ENCODE results near the gene MAML2. TPM values are rescaled to one million over a fixed set of nuclear protein-coding genes. Genes with fewer than 3 reads are reported as not detected.

MAML2 gene
- total RNA-seq, 3 donors from 2014 or later (not counting 1 experiment from before 2014, with no cell fraction given): 14.2 to 20.5 (median 16.1) TPM

DNA sequence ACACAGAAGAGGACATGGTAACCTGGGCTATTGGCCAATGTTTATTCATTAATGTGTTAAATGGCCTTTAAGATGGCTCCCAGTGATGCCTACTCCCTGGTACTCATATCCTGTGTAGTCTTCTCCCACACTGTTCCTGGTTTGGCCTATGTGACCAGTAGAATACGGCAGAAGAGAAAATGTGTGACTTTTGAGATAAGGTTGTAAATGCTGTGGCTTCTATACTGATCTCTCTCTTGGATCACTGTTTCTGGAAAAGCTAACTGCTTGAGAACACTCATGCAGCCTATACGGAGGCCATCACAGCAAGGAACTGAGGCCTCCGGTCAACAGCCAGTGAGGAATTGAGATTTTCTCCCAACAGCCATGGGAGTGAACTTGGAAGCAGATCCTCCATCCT is 24.1 kb downstream of the MAML2 start:
- 84% methylated on average over 3 of the region's 3 CpGs for WGBS (ENCODE audit: insufficient coverage)
- Mint-ChIP-seq H3K27me3 (ENCODE audit: low read depth in 2 of 2) (no peaks in the 10 kb centered on the region), H3K4me3 (no peak overlapping the region), H3K9me3 (no peaks in the 10 kb centered on the region), H3K36me3 (no peaks in the 10 kb centered on the region), H3K27ac (peak overlapping the region in 1 of 2 donors; percentile 59), H3K4me1 (peaks cover 37 to 47% of the 10 kb centered on the region in 2 donors)
- TF ChIP-seq, protein P1, sequence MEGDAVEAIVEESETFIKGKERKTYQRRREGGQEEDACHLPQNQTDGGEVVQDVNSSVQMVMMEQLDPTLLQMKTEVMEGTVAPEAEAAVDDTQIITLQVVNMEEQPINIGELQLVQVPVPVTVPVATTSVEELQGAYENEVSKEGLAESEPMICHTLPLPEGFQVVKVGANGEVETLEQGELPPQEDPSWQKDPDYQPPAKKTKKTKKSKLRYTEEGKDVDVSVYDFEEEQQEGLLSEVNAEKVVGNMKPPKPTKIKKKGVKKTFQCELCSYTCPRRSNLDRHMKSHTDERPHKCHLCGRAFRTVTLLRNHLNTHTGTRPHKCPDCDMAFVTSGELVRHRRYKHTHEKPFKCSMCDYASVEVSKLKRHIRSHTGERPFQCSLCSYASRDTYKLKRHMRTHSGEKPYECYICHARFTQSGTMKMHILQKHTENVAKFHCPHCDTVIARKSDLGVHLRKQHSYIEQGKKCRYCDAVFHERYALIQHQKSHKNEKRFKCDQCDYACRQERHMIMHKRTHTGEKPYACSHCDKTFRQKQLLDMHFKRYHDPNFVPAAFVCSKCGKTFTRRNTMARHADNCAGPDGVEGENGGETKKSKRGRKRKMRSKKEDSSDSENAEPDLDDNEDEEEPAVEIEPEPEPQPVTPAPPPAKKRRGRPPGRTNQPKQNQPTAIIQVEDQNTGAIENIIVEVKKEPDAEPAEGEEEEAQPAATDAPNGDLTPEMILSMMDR (IDR thresholded peaks at IDR 0.05): no peak
- DNase-seq: no peak
- Histone ChIP-seq H3K36me3 (ENCODE audit: control insufficient read depth, insufficient read depth, low read length) (no peaks in the 10 kb centered on the region), H3K9me3 (ENCODE audit: control insufficient read depth, insufficient read depth, low read length) (no peaks in the 10 kb centered on the region), H3K27me3 (ENCODE audit: control insufficient read depth, insufficient read depth, low read length) (no peaks in the 10 kb centered on the region), H3K4me3 (ENCODE audit: low read length) (no peak overlapping the region), H3K27ac (ENCODE audit: low read length) (no peak overlapping the region), H3K4me1 (ENCODE audit: control insufficient read depth, insufficient read depth, low read length) (peaks cover 15% of the 10 kb centered on the region)
- intact Hi-C loops (cut with micrococcal nuclease): no loop called here
- peak in 1 of 3 donors; percentile 7 for ATAC-seq

DNA sequence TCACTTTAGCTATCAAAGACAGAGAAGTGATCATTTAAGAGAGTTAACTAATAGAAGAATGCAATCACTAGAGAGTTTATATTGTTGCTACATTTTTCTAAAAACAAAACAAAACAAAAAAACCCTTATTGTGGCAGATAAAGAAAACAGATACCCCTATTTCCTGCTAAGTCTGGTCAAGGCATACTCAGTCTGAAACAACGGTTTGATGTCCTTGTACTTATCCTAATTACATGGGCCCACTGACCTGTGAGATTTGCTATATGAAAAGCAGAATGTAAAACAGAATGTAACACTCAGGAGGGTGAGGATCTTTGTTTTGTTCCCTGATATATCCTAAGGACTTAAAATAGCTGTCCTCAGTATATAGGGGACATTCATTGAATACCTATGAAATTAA is 24.6 kb downstream of the MAML2 start:
- no peak overlapping the region for H3K27ac ChIP-seq (ENCODE audit: low read length)
- no peaks in the 10 kb centered on the region for H3K36me3 ChIP-seq (ENCODE audit: control insufficient read depth, insufficient read depth, low read length)
- H3K36me3 Mint-ChIP-seq: no peaks in the 10 kb centered on the region
- TF ChIP-seq, protein P1 (IDR thresholded peaks at IDR 0.05): no peak
- no peaks in the 10 kb centered on the region for H3K9me3 ChIP-seq (ENCODE audit: control insufficient read depth, insufficient read depth, low read length)
- no peaks in the 10 kb centered on the region for H3K27me3 Mint-ChIP-seq (ENCODE audit: low read depth in 2 of 2)
- no peaks in the 10 kb centered on the region for H3K27me3 ChIP-seq (ENCODE audit: control insufficient read depth, insufficient read depth, low read length)
- peaks cover 37 to 51% of the 10 kb centered on the region in 2 donors for H3K4me1 Mint-ChIP-seq
- DNase-seq: no peak
- H3K27ac Mint-ChIP-seq: peak overlapping the region; percentile 71 to 80
- 0% methylated on average over 1 of the region's 1 CpG for WGBS (ENCODE audit: insufficient coverage)
- peaks cover 15% of the 10 kb centered on the region for H3K4me1 ChIP-seq (ENCODE audit: control insufficient read depth, insufficient read depth, low read length)
- intact Hi-C loops (cut with micrococcal nuclease): no loop called here
- no peak overlapping the region for H3K4me3 ChIP-seq (ENCODE audit: low read length)
- no peaks in the 10 kb centered on the region for H3K9me3 Mint-ChIP-seq
- peak overlapping the region; percentile 22 for H3K4me3 Mint-ChIP-seq
- peak; percentile 21 to 28 (median 24) for ATAC-seq

DNA sequence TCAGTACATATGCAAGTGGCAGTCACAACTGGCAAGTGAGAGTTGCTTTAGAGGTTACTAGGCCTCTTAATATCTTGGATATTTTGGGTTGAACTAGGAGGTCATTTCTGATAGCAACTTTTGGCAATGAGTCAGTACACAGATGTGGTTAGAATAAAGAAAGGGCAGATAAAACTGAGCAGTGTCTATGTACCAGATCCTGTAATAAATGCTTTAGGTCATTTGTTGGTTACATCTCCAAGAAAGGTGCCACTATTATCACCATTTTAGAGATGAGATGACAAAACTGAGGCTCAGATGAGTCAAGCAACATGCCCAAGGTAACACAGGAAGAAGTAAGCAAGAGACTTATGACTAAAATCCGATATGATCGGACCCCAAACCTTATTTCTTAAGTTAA is 25.0 kb downstream of the MAML2 start:
- TF ChIP-seq, protein P1 (IDR thresholded peaks at IDR 0.05): no peak
- peaks cover 15% of the 10 kb centered on the region for H3K4me1 ChIP-seq (ENCODE audit: control insufficient read depth, insufficient read depth, low read length)
- peaks cover 37 to 55% of the 10 kb centered on the region in 2 donors for H3K4me1 Mint-ChIP-seq
- no peaks in the 10 kb centered on the region for H3K36me3 Mint-ChIP-seq
- no peaks in the 10 kb centered on the region for H3K9me3 ChIP-seq (ENCODE audit: control insufficient read depth, insufficient read depth, low read length)
- WGBS (ENCODE audit: insufficient coverage): no CpG with 5 or more reads among the region's 2 CpGs
- peak overlapping the region; percentile 71 to 80 for H3K27ac Mint-ChIP-seq
- H3K36me3 ChIP-seq (ENCODE audit: control insufficient read depth, insufficient read depth, low read length): no peaks in the 10 kb centered on the region
- H3K4me3 ChIP-seq (ENCODE audit: low read length): no peak overlapping the region
- H3K27ac ChIP-seq (ENCODE audit: low read length): peak overlapping the region; percentile 4
- intact Hi-C loops (cut with micrococcal nuclease): no loop called here
- peak overlapping the region; percentile 22 for H3K4me3 Mint-ChIP-seq
- H3K27me3 ChIP-seq (ENCODE audit: control insufficient read depth, insufficient read depth, low read length): no peaks in the 10 kb centered on the region
- no peaks in the 10 kb centered on the region for H3K27me3 Mint-ChIP-seq (ENCODE audit: low read depth in 2 of 2)
- ATAC-seq (peak; percentile 49 to 86 (median 70)), DNase-seq (no peak)
- H3K9me3 Mint-ChIP-seq: no peaks in the 10 kb centered on the region

DNA sequence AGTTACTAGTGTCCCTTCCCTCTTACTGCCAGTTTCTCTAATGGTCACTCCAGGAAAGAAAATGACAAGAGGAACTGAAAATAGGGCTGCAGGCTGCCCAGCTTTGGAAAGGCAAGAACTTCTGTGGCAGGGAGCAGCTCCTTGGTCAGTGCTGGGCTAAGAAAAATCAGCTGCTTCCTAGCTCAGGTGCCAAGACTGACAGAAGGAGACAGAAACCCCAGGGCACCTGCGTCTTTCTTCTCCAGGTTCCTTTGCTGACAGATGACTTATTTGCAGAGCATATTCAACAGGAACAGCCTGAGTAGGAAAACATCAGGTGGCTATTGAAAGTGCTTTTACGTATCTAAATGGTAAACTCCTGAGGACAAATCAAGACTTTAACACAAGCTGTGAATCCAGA is 25.4 kb downstream of the MAML2 start:
- H3K36me3 Mint-ChIP-seq: no peaks in the 10 kb centered on the region
- H3K27ac Mint-ChIP-seq: peak overlapping the region; percentile 71 to 80
- ATAC-seq (no peak), DNase-seq (no peak)
- H3K4me3 ChIP-seq (ENCODE audit: low read length): no peak overlapping the region
- peak overlapping the region; percentile 4 for H3K27ac ChIP-seq (ENCODE audit: low read length)
- H3K9me3 Mint-ChIP-seq: no peaks in the 10 kb centered on the region
- H3K9me3 ChIP-seq (ENCODE audit: control insufficient read depth, insufficient read depth, low read length): no peaks in the 10 kb centered on the region
- H3K4me1 ChIP-seq (ENCODE audit: control insufficient read depth, insufficient read depth, low read length): peaks cover 15% of the 10 kb centered on the region
- TF ChIP-seq, protein P1 (IDR thresholded peaks at IDR 0.05): no peak
- H3K27me3 ChIP-seq (ENCODE audit: control insufficient read depth, insufficient read depth, low read length): no peaks in the 10 kb centered on the region
- intact Hi-C loops (cut with micrococcal nuclease): no loop called here
- 82% methylated on average over 2 of the region's 2 CpGs for WGBS (ENCODE audit: insufficient coverage)
- peaks cover 37 to 55% of the 10 kb centered on the region in 2 donors for H3K4me1 Mint-ChIP-seq
- no peaks in the 10 kb centered on the region for H3K27me3 Mint-ChIP-seq (ENCODE audit: low read depth in 2 of 2)
- H3K4me3 Mint-ChIP-seq: no peak overlapping the region
- H3K36me3 ChIP-seq (ENCODE audit: control insufficient read depth, insufficient read depth, low read length): no peaks in the 10 kb centered on the region
